H1 (cell line): ENCODE measurements around the gene ADGRG2. TPM values are rescaled to one million over a fixed set of nuclear protein-coding genes. Genes with fewer than 3 reads are reported as not detected.

Experiments
- CTCF ChIA-PET: fragments of 300-600 bp; sonication (Branson Sonifier 250); formaldehyde crosslinking; loops from one replicate; lab custom pipeline; 2021; ENCODE audit not compliant: partially characterized antibody; lab: Charles Lee
- POLR2A ChIA-PET: fragments of 300-600 bp; sonication (Branson Sonifier 250); formaldehyde crosslinking; loops from one replicate; lab custom pipeline; 2021; ENCODE audit warnings: inconsistent platforms; ENCODE audit not compliant: partially characterized antibody; lab: Charles Lee
- DNase-seq, 2 experiments: peaks; one replicate each; pipeline versions ENCODE4 v3.0.0 to v3.0.0-alpha.2; 2010 to 2022; ENCODE audit warnings: low spot score in 2 of 2, low read depth in 1 of 2, mixed read lengths in 1 of 2
- FAIRE-seq: peaks from 2 replicates; lab custom pipeline; 2011; peaks lifted over from hg19 to GRCh38; lab: Jason Lieb, UNC
- H2AFZ ChIP-seq: 2 replicates; pipeline ENCODE4 v1.8.1; 2012; ENCODE audit warnings: low read length, inconsistent platforms
- H2AK5ac ChIP-seq: 2 replicates; pipeline ENCODE4 v1.6.1; 2013; ENCODE audit warnings: low read depth, low read length
- H2BK120ac ChIP-seq: replicated peaks from 2 replicates; pipeline ENCODE3; 2013; ENCODE audit warnings: low read depth, low read length, inconsistent platforms
- H2BK12ac ChIP-seq: 2 replicates; pipeline ENCODE4 v1.6.1; 2013; ENCODE audit warnings: low read depth, low read length
- H2BK15ac ChIP-seq: 2 replicates; pipeline ENCODE4 v1.6.1; 2013; ENCODE audit warnings: low read length
- H2BK20ac ChIP-seq: 2 replicates; pipeline ENCODE4 v1.6.1; 2013; ENCODE audit warnings: low read length
- H2BK5ac ChIP-seq: 2 replicates; pipeline ENCODE4 v1.6.1; 2013; ENCODE audit warnings: low read depth, low read length
- H3K14ac ChIP-seq: 2 replicates; pipeline ENCODE4 v1.6.1; 2013; ENCODE audit warnings: inconsistent platforms; ENCODE audit not compliant: insufficient read length
- H3K18ac ChIP-seq: 2 replicates; pipeline ENCODE4 v1.6.1; 2013; ENCODE audit warnings: low read length; ENCODE audit errors: extremely low read depth
- H3K23ac ChIP-seq: 2 replicates; pipeline ENCODE4 v1.6.1; 2013; ENCODE audit warnings: inconsistent platforms; ENCODE audit not compliant: insufficient read length
- H3K23me2 ChIP-seq: 2 replicates; pipeline ENCODE4 v1.6.1; 2013; ENCODE audit warnings: low read depth, low read length
- H3K27ac ChIP-seq: 2 replicates; pipeline ENCODE4 v1.6.1; 2011; ENCODE audit warnings: low read depth, low read length, inconsistent platforms
- H3K27me3 ChIP-seq, 4 experiments: replicated peaks in 1 of 4; 1 replicate in 1 of 4; 2 replicates in 3 of 4; pipeline versions ENCODE4 v1.6.1 to v1.8.1; 2011 to 2013; ENCODE audit warnings: low read length in 3 of 4, mild to moderate bottlenecking in 3 of 4, inconsistent platforms in 2 of 4, mixed read lengths in 2 of 4, moderate library complexity in 1 of 4; ENCODE audit not compliant: control insufficient read depth in 3 of 4, insufficient read depth in 3 of 4; ENCODE audit errors: extremely low read depth in 1 of 4
- H3K36me3 ChIP-seq, 4 experiments: 2 replicates each; pipeline versions ENCODE4 v1.6.1 to v1.8.1; 2011 to 2013; ENCODE audit warnings: mild to moderate bottlenecking in 4 of 4, low read length in 3 of 4, moderate library complexity in 2 of 4, control low read depth in 1 of 4, inconsistent platforms in 1 of 4; ENCODE audit not compliant: insufficient read depth in 4 of 4, control insufficient read depth in 2 of 4
- H3K4ac ChIP-seq: replicated peaks from 2 replicates; pipeline ENCODE3; 2013; ENCODE audit warnings: low read length, low read depth, mixed read lengths, inconsistent platforms; ENCODE audit not compliant: insufficient read length
- H3K4me1 ChIP-seq, 4 experiments: replicated peaks in 1 of 4; 1 replicate in 1 of 4; 2 replicates in 3 of 4; pipeline versions ENCODE4 v1.6.1 to v1.8.1; 2011 to 2013; ENCODE audit warnings: low read length in 3 of 4, inconsistent platforms in 2 of 4, mixed read lengths in 1 of 4; ENCODE audit not compliant: insufficient read depth in 4 of 4, control insufficient read depth in 3 of 4
- H3K4me2 ChIP-seq, 2 experiments: 2 replicates each; pipeline versions ENCODE4 v1.6.1 to v1.8.1; 2011 to 2013; ENCODE audit warnings: low read depth in 2 of 2, low read length in 2 of 2, control low read depth in 1 of 2, inconsistent platforms in 1 of 2, mild to moderate bottlenecking in 1 of 2; ENCODE audit not compliant: insufficient read depth in 1 of 2
- H3K4me3 ChIP-seq, 4 experiments: fragments of 200-600, 300-600 bp in 1 of 4; sonication (generic), shearing (Covaris generic), sonication (Bioruptor Twin) in 1 of 4; 2 replicates each; pipeline versions ENCODE4 v1.5.1 to v1.8.1; 2011 to 2016; ENCODE audit warnings: low read length in 4 of 4, low read depth in 3 of 4, control low read depth in 2 of 4, inconsistent platforms in 2 of 4, mild to moderate bottlenecking in 2 of 4, mixed read lengths in 1 of 4, moderate library complexity in 1 of 4; ENCODE audit not compliant: insufficient read depth in 2 of 4; ENCODE audit errors: extremely low read depth in 1 of 4
- H3K56ac ChIP-seq: replicated peaks from 2 replicates; pipeline ENCODE3; 2013; ENCODE audit warnings: low read depth, mild to moderate bottlenecking, mixed read lengths, low read length, inconsistent platforms; ENCODE audit not compliant: insufficient read length
- H3K79me1 ChIP-seq: 2 replicates; pipeline ENCODE4 v1.6.1; 2013; ENCODE audit warnings: low read depth, low read length, control low read depth
- H3K79me2 ChIP-seq, 2 experiments: 2 replicates each; pipeline versions ENCODE4 v1.6.1 to v1.8.1; 2012 to 2013; ENCODE audit warnings: low read length in 2 of 2, mild to moderate bottlenecking in 2 of 2, inconsistent platforms in 1 of 2; ENCODE audit not compliant: insufficient read depth in 2 of 2, control insufficient read depth in 1 of 2
- H3K9ac ChIP-seq, 4 experiments: replicated peaks in 1 of 4; 1 replicate in 1 of 4; 2 replicates in 3 of 4; pipeline versions ENCODE4 v1.6.1 to v1.8.1; 2011 to 2013; ENCODE audit warnings: low read depth in 3 of 4, low read length in 3 of 4, control low read depth in 2 of 4, mild to moderate bottlenecking in 2 of 4, moderate library complexity in 2 of 4, inconsistent platforms in 1 of 4; ENCODE audit errors: extremely low read depth in 1 of 4
- H3K9me3 ChIP-seq, 2 experiments: 2 replicates each; pipeline versions ENCODE4 v1.6.1 to v1.8.1; 2012 to 2013; ENCODE audit warnings: mild to moderate bottlenecking in 2 of 2, moderate library complexity in 2 of 2, control low read depth in 1 of 2, inconsistent platforms in 1 of 2, low read depth in 1 of 2, low read length in 1 of 2, mixed read lengths in 1 of 2; ENCODE audit not compliant: insufficient read depth in 2 of 2
- H4K20me1 ChIP-seq, 2 experiments: replicated peaks in 1 of 2; 2 replicates each; pipeline versions ENCODE3 to v1.8.1; 2011 to 2013; ENCODE audit warnings: inconsistent platforms in 2 of 2, low read length in 2 of 2, mild to moderate bottlenecking in 1 of 2; ENCODE audit not compliant: insufficient read depth in 2 of 2, control insufficient read depth in 1 of 2
- H4K5ac ChIP-seq: 2 replicates; pipeline ENCODE4 v1.6.1; 2013; ENCODE audit warnings: low read length, low read depth, mixed read lengths, inconsistent platforms; ENCODE audit not compliant: insufficient read length
- H4K8ac ChIP-seq: 2 replicates; pipeline ENCODE4 v1.8.0; 2013; ENCODE audit warnings: mild to moderate bottlenecking, moderate library complexity, low read length, inconsistent platforms; ENCODE audit not compliant: insufficient read depth; ENCODE audit errors: extremely low read depth
- H4K91ac ChIP-seq: replicated peaks from 2 replicates; pipeline ENCODE3; 2013; ENCODE audit warnings: low read length, mixed read lengths, inconsistent platforms; ENCODE audit not compliant: insufficient read length
- JUND ChIP-seq: IDR thresholded peaks from 2 replicates; pipeline ENCODE4 v1.6.1; 2011; ENCODE audit warnings: mild to moderate bottlenecking, improper control_type of control experiment, low read length
- WGBS, 2 experiments: shearing (Covaris generic) in 1 of 2; methylation state at CpG; one replicate each; pipeline versions ENCODE4 v1.1.6 to v1.1.7; 2013 to 2015; ENCODE audit warnings: low lambda C conversion rate in 2 of 2, mixed read lengths in 2 of 2, inconsistent platforms in 1 of 2, low coverage in 1 of 2, missing lambda C conversion rate in 1 of 2; ENCODE audit not compliant: insufficient replicate concordance in 2 of 2, insufficient coverage in 1 of 2, insufficient read length in 1 of 2; ENCODE audit errors: extremely low coverage in 1 of 2, missing lambda C conversion rate in 1 of 2; 5-methylcytosine and 5-hydroxymethylcytosine counted together
- polyA plus RNA-seq, 7 experiments: library from polyadenylated mRNA; depleted of rRNA in 3 of 7; stranded (reverse) in 5 of 7; unstranded in 2 of 7; fragments of >200 nt in 5 of 7; fragments of 200-250 nt in 2 of 7; gene quantifications; 1 replicate in 5 of 7; 2 replicates in 1 of 7; 4 replicates in 1 of 7; pipeline versions ENCODE4 v1.2.1 to v1.2.3, GENCODE V29; 2011 to 2013; ENCODE audit warnings: missing spikeins in 2 of 7, mixed read lengths in 2 of 7
- total RNA-seq: library from RNA; stranded (reverse); fragmentation: NEBNext Ultra II Directional; extraction: Animal tissue kit (Norgen Biotek cat#: 25700); gene quantifications from 2 replicates; pipeline ENCODE4 v1.2.1, GENCODE V29; 2021

Gene ADGRG2
- total and polyA plus RNA-seq, 2 of the 8 experiments (the other 6 are each of a cell fraction or from before 2014, with no cell fraction given): 8.9 to 13.3 TPM

GRCh38 chrX:19030805-19031204 is 91.5 kb downstream of the ADGRG2 start:
- ChIA-PET CTCF (interaction anchor here (0.7 to 1.9 kb wide), 3 partner anchors 10 to 304 kb away, joined by 3 to 8 read pairs (median 4); no protein-coding TSS in a partner anchor), POLR2A (no interaction called here)
- H3K79me2 ChIP-seq: no peaks in the 10 kb centered on the region
- H4K20me1 ChIP-seq: no peaks in the 10 kb centered on the region
- FAIRE-seq (no peak), DNase-seq (no peak)
- no peak overlapping the region for H3K4me2 ChIP-seq
- H4K91ac ChIP-seq: no peak overlapping the region
- H3K14ac ChIP-seq: no peak overlapping the region
- H3K9ac ChIP-seq: no peak overlapping the region
- H3K23me2 ChIP-seq: no peaks in the 10 kb centered on the region
- 93% methylated on average over 3 of the region's 3 CpGs; no CpG with 5 or more reads in 1 of the 2 experiments for WGBS, 2 experiments
- no peak overlapping the region for H4K8ac ChIP-seq
- H4K5ac ChIP-seq: no peak overlapping the region
- H2AK5ac ChIP-seq: no peak overlapping the region
- no peaks in the 10 kb centered on the region for H3K79me1 ChIP-seq
- no peak overlapping the region for H3K56ac ChIP-seq
- no peaks in the 10 kb centered on the region for H3K27me3 ChIP-seq
- no peak overlapping the region for H3K18ac ChIP-seq
- H2BK5ac ChIP-seq: no peak overlapping the region
- H3K23ac ChIP-seq: no peak overlapping the region
- H3K9me3 ChIP-seq: no peaks in the 10 kb centered on the region
- TF ChIP-seq JUND: no peak
- no peak overlapping the region for H3K4ac ChIP-seq
- no peaks in the 10 kb centered on the region for H3K4me1 ChIP-seq
- H2BK20ac ChIP-seq: no peak overlapping the region
- H2BK12ac ChIP-seq: no peak overlapping the region
- no peaks in the 10 kb centered on the region for H3K36me3 ChIP-seq
- no peak overlapping the region for H3K4me3 ChIP-seq
- no peak overlapping the region for H2BK15ac ChIP-seq
- no peak overlapping the region for H2AFZ ChIP-seq
- H3K27ac ChIP-seq: no peak overlapping the region
- no peak overlapping the region for H2BK120ac ChIP-seq
